Measurements from ENCODE around the gene PCNP.

GRCh38 chr3:101536266-101536665, 37.7 kb upstream of the PCNP start:
- no peak for TF ChIP-seq CTCF (IDR thresholded peaks at IDR 0.05 in 4 of 5, conservative IDR thresholded peaks at IDR 0.05 in 1 of 5)
- TF ChIP-seq POLR2A (IDR thresholded peaks at IDR 0.05): no peak
